Measurements from ENCODE around the gene PTH2. TPM values are rescaled to one million over a fixed set of nuclear protein-coding genes. Genes with fewer than 3 reads are reported as not detected.

Gene PTH2
- total and polyA plus RNA-seq, 10 donors, result not detected

- no peak for DNase-seq
- H3K27ac ChIP-seq, result no peak overlapping the region
- peaks cover 0 to 7% (median 0%) of the 10 kb centered on the region in 6 donors for H3K4me1 ChIP-seq
- H3K4me3 ChIP-seq, result no peak overlapping the region
- TF ChIP-seq POLR2AphosphoS5 (IDR thresholded peaks at IDR 0.05) (no peak), POLR2A (IDR thresholded peaks at IDR 0.05) (no peak), CTCF (IDR thresholded peaks at IDR 0.05 in 8 of 11, conservative IDR thresholded peaks at IDR 0.05 in 3 of 11) (no peak)
- no peaks in the 10 kb centered on the region for H3K9me3 ChIP-seq
- intact Hi-C loops (cut with DNase I; ENCODE audit: low total_unique reads), result no loop called here
- H3K36me3 ChIP-seq, result no peaks in the 10 kb centered on the region
- WGBS, 5 donors, result 70 to 87% (median 75%) methylated on average over 10 to 11 of the region's 11 CpGs
- H3K27me3 ChIP-seq (replicated peaks in 1 of 7), result peaks cover 0 to 20% (median 0%) of the 10 kb centered on the region in 7 donors
Observed at GRCh38 chr19:49398001-49398615, 25.1 kb downstream of the PTH2 start.

GRCh38 chr19:49396738-49397505, 26.3 kb downstream of the PTH2 start:
- intact Hi-C loops (cut with DNase I; ENCODE audit: low total_unique reads), result no loop called here
- Histone ChIP-seq H3K4me1 (peaks cover 0 to 5% (median 2%) of the 10 kb centered on the region in 6 donors), H3K36me3 (no peaks in the 10 kb centered on the region), H3K27ac (no peak overlapping the region), H3K9me3 (no peaks in the 10 kb centered on the region), H3K4me3 (no peak overlapping the region), H3K27me3 (replicated peaks in 1 of 7) (peaks cover 0 to 20% (median 0%) of the 10 kb centered on the region in 7 donors)
- DNase-seq, result no peak
- TF ChIP-seq POLR2A (IDR thresholded peaks at IDR 0.05) (no peak), CTCF (IDR thresholded peaks at IDR 0.05 in 8 of 11, conservative IDR thresholded peaks at IDR 0.05 in 3 of 11) (no peak), POLR2AphosphoS5 (IDR thresholded peaks at IDR 0.05) (no peak)
- whole genome bisulfite sequencing, 5 donors, result 77 to 81% (median 79%) methylated on average over 8 of the region's 8 CpGs

GRCh38 chr19:49395581-49396407, 27.4 kb downstream of the PTH2 start:
- no peak for DNase-seq
- Histone ChIP-seq H3K27me3 (replicated peaks in 1 of 7) (peaks cover 0 to 20% (median 0%) of the 10 kb centered on the region in 7 donors), H3K27ac (no peak overlapping the region), H3K36me3 (no peaks in the 10 kb centered on the region), H3K9me3 (no peaks in the 10 kb centered on the region), H3K4me1 (peaks cover 0 to 16% (median 10%) of the 10 kb centered on the region in 6 donors), H3K4me3 (no peak overlapping the region)
- 71 to 82% (median 80%) methylated on average over 15 of the region's 15 CpGs for WGBS, 5 donors
- TF ChIP-seq POLR2AphosphoS5 (IDR thresholded peaks at IDR 0.05) (no peak), POLR2A (IDR thresholded peaks at IDR 0.05) (no peak), CTCF (IDR thresholded peaks at IDR 0.05 in 8 of 11, conservative IDR thresholded peaks at IDR 0.05 in 3 of 11) (no peak)
- intact Hi-C loops (cut with DNase I; ENCODE audit: low total_unique reads), result no loop called here
